Measurements from ENCODE around the gene PPT2.

PPT2 gene

DNA sequence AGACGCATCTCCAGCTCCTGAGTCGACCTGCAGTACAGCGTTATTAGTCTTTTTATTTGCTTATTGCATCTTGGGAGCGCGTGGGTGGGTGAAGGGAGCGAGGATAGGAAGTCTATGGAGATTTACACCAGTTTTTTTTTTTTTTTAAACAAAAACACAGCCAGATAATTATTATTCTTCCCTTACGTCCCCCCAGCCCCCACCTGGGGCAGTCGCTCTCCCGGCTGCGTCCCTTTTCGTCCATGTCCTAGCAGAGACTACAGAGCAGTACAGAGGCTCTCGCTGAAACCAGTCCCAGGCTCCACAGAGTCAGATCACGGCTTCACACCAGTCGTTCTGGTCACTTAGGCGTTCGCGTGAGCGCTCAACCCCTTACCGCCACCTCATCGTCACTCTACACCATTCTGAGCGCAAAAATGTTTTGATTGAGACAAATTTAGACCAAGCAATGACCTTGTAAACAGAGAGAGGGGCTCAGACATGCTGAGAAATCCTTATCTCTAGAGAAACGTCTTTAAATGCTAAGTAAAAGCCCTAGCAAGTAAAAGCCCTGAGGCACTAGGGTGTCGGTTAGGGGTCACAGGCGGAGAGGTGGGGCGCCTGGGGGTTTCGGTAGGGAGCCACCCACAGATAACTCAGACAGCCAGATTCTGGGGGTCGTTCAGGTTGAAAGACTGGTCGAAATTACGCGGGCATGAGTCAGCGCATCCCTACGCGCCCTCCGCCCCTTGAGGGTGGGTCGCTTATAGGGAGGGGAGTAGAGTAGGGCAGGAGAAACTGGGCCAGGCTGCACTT is 975 bp upstream of the PPT2 start:
- no peak for DNase-seq

GRCh38 chr6:32154514-32155161 is 697 bp downstream of the PPT2 start:
- peak; percentile 68 for DNase-seq

DNA sequence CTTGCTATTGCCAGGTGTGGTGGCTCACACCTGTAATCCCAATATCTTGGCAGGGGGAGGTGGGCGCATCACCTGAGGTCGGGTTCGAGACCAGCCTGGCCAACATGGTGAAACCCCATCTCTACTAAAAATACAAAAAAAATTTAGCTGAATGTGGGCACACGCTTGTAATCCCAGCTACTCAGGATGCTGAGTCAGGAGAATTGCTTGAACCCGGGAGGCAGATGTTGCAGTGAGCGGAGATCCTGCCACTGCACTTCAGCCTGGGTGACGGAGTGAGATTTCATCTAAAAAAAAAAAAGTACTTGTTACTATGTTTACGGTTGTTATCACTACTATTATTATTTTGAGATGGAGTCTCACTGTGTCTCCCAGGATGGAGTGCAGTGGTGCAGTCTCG is 3.0 kb downstream of the PPT2 start:
- no peak for DNase-seq

DNA sequence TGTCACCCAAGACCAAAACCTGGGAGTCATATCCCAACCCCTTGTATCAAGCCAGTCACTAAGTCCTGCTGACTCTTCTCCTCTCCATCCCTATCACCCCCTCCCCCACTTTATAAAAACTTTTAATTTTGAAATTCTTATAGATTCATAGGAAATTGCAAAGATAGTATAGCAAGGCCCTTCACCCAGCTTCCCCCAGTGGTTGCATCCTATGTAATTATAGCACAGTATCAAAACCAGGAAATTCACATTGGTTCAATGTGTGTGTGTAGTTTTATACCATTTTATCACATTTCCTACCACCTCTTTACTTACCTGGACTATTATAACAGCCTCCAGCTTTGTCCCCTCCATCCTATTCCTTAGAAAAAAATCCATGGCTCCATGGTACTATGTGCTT is 4.1 kb downstream of the PPT2 start:
- DNase-seq: no peak

- DNase-seq: no peak
Observed at GRCh38 chr6:32163559-32164258, 9.8 kb downstream of the PPT2 start.

- DNase-seq: no peak
Observed at GRCh38 chr6:32164295-32164694, 10.4 kb downstream of the PPT2 start, which contains the start of gene EGFL8. Gene EGFL8 (plus strand): TSS chr6:32164595. CDS start chr6:32166166, 1,571 bp downstream.

- DNase-seq: peak; percentile 33
Observed at GRCh38 chr6:32166411-32167061, 12.6 kb downstream of the PPT2 start.

GRCh38 chr6:32167154-32167760 is 13.3 kb downstream of the PPT2 start:
- DNase-seq: no peak

DNA sequence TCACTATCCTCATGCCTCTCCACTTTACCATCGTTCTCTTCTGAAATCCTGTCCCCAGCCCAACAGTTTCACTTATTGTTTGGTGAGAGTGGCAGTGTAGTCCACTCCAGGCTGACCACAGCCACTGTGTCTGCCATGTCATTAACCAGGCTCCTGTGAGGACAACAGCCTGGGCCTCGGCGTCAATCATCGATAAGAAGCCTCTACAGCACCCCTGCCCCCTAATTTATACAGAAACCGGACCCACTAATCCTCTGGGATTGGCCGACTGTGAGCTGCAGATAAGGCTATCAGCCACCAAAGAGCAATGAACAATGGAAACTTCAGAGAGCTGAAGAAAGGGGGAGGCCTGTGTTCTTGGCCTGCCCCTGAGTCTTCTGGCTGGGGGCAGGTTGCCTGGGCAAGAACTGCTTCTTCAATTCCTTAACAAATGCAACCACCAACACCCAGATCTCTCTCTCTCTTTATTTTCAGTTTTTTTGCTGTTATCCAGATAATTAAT is 13.9 kb downstream of the PPT2 start:
- no peak for DNase-seq

- no peak for DNase-seq
Observed at GRCh38 chr6:32168350-32168749, 14.4 kb downstream of the PPT2 start.

DNA sequence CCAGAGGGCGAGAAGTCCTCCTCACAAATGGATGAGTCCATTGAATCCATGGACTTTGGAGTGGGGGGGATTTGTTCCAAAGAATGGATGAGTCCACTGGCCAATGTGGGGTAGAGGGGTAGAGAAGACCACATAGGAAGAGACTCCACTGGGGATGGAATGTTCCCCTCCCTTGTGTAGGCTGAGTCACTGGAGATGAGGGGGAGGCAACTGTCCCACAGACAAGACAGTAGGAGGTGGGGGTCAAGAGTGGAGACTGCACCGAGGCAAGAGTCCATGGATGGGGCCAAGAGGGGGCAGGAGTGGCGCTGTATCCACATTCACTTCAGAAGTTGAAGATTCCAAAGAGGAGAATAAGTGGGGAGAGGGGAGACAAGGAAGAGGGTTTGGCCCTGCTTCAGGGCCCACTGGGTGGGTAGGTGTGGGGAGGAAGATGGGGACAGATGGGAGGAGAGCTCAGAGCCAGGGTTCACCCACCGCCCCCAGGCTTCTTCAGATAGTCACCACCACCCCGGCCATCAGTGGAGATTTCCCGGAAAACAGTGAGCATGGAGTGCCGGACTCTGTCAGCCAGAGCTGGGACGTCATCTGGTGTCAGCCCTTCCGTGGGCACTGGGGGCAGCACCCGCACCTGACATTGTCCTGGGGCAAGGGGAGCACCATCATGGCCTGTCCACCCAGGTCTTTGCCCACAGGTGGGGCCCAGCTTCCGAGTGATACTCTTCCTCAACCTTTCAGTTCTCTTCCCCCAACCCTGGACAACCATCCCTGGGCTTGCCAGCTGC is 15.1 kb downstream of the PPT2 start:
- no peak for DNase-seq

- no peak for DNase-seq
Observed at GRCh38 chr6:32170294-32170693, 16.4 kb downstream of the PPT2 start.

DNA sequence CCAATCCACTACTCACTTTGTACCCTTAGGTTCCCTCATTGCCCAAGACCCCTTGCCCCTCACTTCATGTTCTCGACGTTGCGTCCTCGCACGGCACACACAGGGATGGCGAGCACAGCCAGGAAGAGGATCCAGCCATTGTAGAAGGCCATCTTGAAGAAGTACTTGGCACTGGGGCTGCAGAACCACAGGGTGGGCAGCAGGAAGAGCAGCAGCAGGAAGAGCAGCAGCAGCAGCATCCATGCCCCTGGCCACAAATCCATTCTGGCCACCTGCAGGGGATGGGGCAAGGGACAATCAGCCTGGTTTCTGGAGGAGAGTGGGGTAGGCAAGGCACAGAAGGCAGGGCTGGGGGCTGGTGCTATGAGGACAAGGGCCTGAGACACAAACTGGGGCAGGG is 17.3 kb downstream of the PPT2 start:
- no peak for DNase-seq

- DNase-seq: no peak
Observed at GRCh38 chr6:32173051-32173727, 19.2 kb downstream of the PPT2 start.

DNA sequence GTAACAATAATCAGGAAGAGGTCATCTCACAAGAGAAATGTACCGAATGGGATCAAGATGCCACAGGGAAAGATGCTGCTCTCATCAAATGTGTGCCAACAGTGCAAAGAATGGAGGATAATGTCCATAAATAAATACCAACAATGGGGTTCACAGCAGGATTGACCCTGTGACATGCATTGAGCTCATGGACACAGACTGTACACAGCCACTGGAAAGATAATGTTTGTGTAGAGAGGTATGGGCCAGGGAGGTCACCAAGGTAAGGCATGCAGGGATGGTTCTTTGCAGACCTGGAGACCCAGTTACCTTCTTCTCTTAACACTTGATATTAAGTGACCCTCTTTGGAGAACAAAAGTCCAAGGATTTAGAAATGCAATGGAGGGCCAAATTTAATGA is 20.5 kb downstream of the PPT2 start:
- DNase-seq: no peak

- no peak for DNase-seq
Observed at GRCh38 chr6:32175322-32175710, 21.4 kb downstream of the PPT2 start.

GRCh38 chr6:32175711-32176475 is 22.0 kb downstream of the PPT2 start, which contains the start of gene AGPAT1:
Gene AGPAT1 (minus strand): TSS chr6:32176084. CDS start chr6:32171496, 4,588 bp downstream.
- DNase-seq: peak; percentile 99

- no peak for DNase-seq
Observed at GRCh38 chr6:32176476-32177182, 22.7 kb downstream of the PPT2 start.

DNA sequence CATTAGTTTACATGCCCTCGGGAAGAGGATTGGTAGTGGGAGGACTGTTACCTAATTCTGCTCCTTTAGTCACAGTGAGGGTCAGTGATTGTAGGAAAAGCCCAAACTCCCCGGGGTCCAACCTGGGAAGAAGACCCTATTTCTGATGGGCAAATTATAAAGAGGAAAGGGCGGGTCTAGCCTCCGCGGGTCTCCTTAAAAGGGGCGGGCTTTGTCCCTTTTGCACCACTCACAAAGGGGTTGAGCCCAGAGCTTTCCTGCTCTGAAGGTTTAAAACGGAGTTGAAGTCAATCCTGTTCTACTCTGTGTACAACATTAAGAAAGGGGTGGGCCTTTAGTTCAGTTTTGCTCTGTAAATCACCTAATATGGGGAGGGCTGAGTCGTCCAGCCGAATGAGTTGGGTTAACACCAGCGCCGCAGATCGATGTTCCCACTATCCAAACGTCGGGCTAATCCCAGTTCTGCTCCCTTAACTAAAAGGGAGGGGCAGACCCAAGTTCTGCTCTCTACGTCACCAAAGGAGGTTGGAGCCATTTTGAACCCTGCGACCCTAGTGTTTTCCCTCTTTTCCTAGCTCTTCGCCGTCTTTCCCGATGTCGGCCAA is 23.3 kb downstream of the PPT2 start:
- peak; percentile 61 for DNase-seq

All from stimulated activated CD8-positive, alpha-beta memory T cell treated with anti-CD3 and anti-CD28 coated beads, Interleukin-4, amount 100 ng/mL, for 48 hours (primary cell).